Measurements from ENCODE around the gene GNB1L.

- TF ChIP-seq HCFC1 (IDR thresholded peaks at IDR 0.05; ENCODE audit: low read depth, low read length) (no peak), CTCF (IDR thresholded peaks at IDR 0.05 in 2 of 3, conservative IDR thresholded peaks at IDR 0.05 in 1 of 3; ENCODE audit: insufficient read depth in 2 of 3, low read depth in 1 of 3, low read length in 3 of 3) (no peak), SIN3A (IDR thresholded peaks at IDR 0.05; ENCODE audit: borderline replicate concordance in 2 of 2, control insufficient read depth in 1 of 2, low read depth in 2 of 2, low read length in 2 of 2) (no peak), PHF20 (IDR thresholded peaks at IDR 0.05; ENCODE audit: partially characterized antibody) (no peak), EP300 (IDR thresholded peaks at IDR 0.05; ENCODE audit: low read length) (no peak), E2F1 (CRISPR knock-in tag; IDR thresholded peaks at IDR 0.05) (no peak)
Measured at GRCh38 chr22:19770349-19771220, 84.1 kb downstream of the GNB1L start.
